OCI-LY7 (cell line): ENCODE data around the gene CRIM1. TPM values are rescaled to one million over a fixed set of nuclear protein-coding genes. Genes with fewer than 3 reads are reported as not detected.

Experiments
- BruUV-seq: library from RNA; stranded (reverse); fragments of 400-500 nt; replicated peaks from 2 replicates; lab custom pipeline; 2021; lab: Mats Ljungman, UMichigan
- CTCF ChIA-PET: fragments of 300-600 bp; sonication (Branson Sonifier 250); formaldehyde crosslinking; loops from one replicate; lab custom pipeline; 2022; ENCODE audit warnings: antibody characterized with exemption; ENCODE audit not compliant: unreplicated experiment; lab: Charles Lee
- POLR2A ChIA-PET: fragments of 300-600 bp; sonication (Branson Sonifier 250); formaldehyde crosslinking; loops from one replicate; lab custom pipeline; 2022; ENCODE audit warnings: antibody characterized with exemption; lab: Charles Lee
- DNase-seq: peaks from one replicate; pipeline ENCODE4 v3.0.0-alpha.2; 2015; ENCODE audit warnings: low spot score
- H2AFZ ChIP-seq: fragments of 200-600 bp; sonication (generic), shearing (Covaris generic); 2 replicates; pipeline ENCODE4 v1.6.1; 2014; ENCODE audit warnings: mild to moderate bottlenecking, antibody characterized with exemption, low read length, moderate library complexity
- H3K27ac ChIP-seq: fragments of 200-600 bp; sonication (generic); 2 replicates; pipeline ENCODE4 v1.5.1; 2014; ENCODE audit warnings: mixed run types, low read depth, mild to moderate bottlenecking, moderate library complexity, low read length, inconsistent platforms; ENCODE audit not compliant: poor library complexity, severe bottlenecking
- H3K36me3 ChIP-seq: fragments of 200-600 bp; sonication (generic); 2 replicates; pipeline ENCODE4 v1.6.1; 2014; ENCODE audit warnings: mild to moderate bottlenecking, antibody characterized with exemption, low read length, moderate library complexity, mixed read lengths; ENCODE audit not compliant: insufficient read depth
- H3K4me1 ChIP-seq: fragments of 200-600 bp; sonication (generic); 2 replicates; pipeline ENCODE4 v1.5.1; 2014; ENCODE audit warnings: mild to moderate bottlenecking, low read length; ENCODE audit not compliant: insufficient read depth, poor library complexity, severe bottlenecking
- H3K4me2 ChIP-seq: fragments of 200-600 bp; sonication (generic); 2 replicates; pipeline ENCODE4 v1.6.1; 2014; ENCODE audit warnings: mild to moderate bottlenecking, low read length
- H3K4me3 ChIP-seq: fragments of 200-600 bp; sonication (generic); 2 replicates; pipeline ENCODE4 v1.5.1; 2014; ENCODE audit warnings: mild to moderate bottlenecking, low read depth, low read length; ENCODE audit not compliant: poor library complexity, severe bottlenecking
- H3K79me2 ChIP-seq: fragments of 200-600 bp; sonication (generic); 2 replicates; pipeline ENCODE4 v1.6.1; 2016; ENCODE audit warnings: low read depth, mild to moderate bottlenecking, low read length, moderate library complexity, mixed read lengths; ENCODE audit not compliant: insufficient read depth
- H3K9me2 ChIP-seq: fragments of 200-600 bp; sonication (generic); 2 replicates; pipeline ENCODE4 v1.6.1; 2016; ENCODE audit warnings: mild to moderate bottlenecking, low read length, mixed read lengths; ENCODE audit not compliant: insufficient read depth
- H3K9me3 ChIP-seq: fragments of 200-600 bp; sonication (generic); 2 replicates; pipeline ENCODE4 v1.6.1; 2014; ENCODE audit warnings: mild to moderate bottlenecking, mixed run types, low read length, mixed read lengths
- H4K20me1 ChIP-seq: fragments of 200-600 bp; sonication (generic); 2 replicates; pipeline ENCODE4 v1.6.1; 2014; ENCODE audit warnings: mild to moderate bottlenecking, antibody characterized with exemption, low read length, moderate library complexity, mixed read lengths; ENCODE audit not compliant: insufficient read depth
- CTCF ChIP-seq: fragments of 200-600 bp; sonication (generic); conservative IDR thresholded peaks from 2 replicates; pipeline ENCODE4 v1.5.1; 2014; ENCODE audit warnings: mild to moderate bottlenecking, antibody characterized with exemption, low read length, moderate library complexity, mixed read lengths
- EZH2phosphoT487 ChIP-seq: fragments of 200-600 bp; sonication (generic); IDR thresholded peaks from 2 replicates; pipeline ENCODE4 v1.6.1; 2018; ENCODE audit warnings: low read depth, borderline replicate concordance, mild to moderate bottlenecking, mixed run types, antibody characterized with exemption, low read length, moderate library complexity, mixed read lengths
- intact Hi-C: fragments of 100-400 bp; cut with micrococcal nuclease; formaldehyde crosslinking; loops from one replicate; pipeline ENCODE4 v1.10.0; 2022; ENCODE audit not compliant: unreplicated experiment
- total RNA-seq, 2 experiments: library from RNA; depleted of rRNA in 1 of 2; stranded (reverse); fragments of >200 nt in 1 of 2; shearing (Covaris generic) in 1 of 2; gene quantifications; 2 replicates each; pipeline ENCODE4 v1.2.3, GENCODE V29; 2014 to 2022

Gene CRIM1
- total RNA-seq, 2 experiments from 2014 or later, result 37.0 to 47.4 TPM

- Histone ChIP-seq H4K20me1 (peaks cover 3% of the 10 kb centered on the region; the same call in 1 of the 2 replicates), H3K27ac (no peak overlapping the region), H3K4me3 (no peak overlapping the region), H3K4me1 (no peaks in the 10 kb centered on the region), H3K36me3 (no peaks in the 10 kb centered on the region), H3K9me3 (no peaks in the 10 kb centered on the region), H3K79me2 (no peaks in the 10 kb centered on the region), H3K9me2 (no peaks in the 10 kb centered on the region), H2AFZ (no peak overlapping the region), H3K4me2 (no peak overlapping the region)
- CTCF ChIA-PET, result no interaction called here
- BruUV-seq, result no TSS peak
- no peak for TF ChIP-seq EZH2phosphoT487
- TF ChIP-seq CTCF, result no peak
- DNase-seq, result no peak
- POLR2A ChIA-PET, result interaction anchor here (1.2 to 1.7 kb wide), 5 partner anchors 9 to 31 kb away, joined by 3 to 7 read pairs (median 4); no protein-coding TSS in a partner anchor
- intact Hi-C loops, result no loop called here
Observed at GRCh38 chr2:36395866-36396265, 40.3 kb downstream of the CRIM1 start.

- BruUV-seq, result no TSS peak
- no peaks in the 10 kb centered on the region for H3K36me3 ChIP-seq
- H3K4me2 ChIP-seq, result no peak overlapping the region
- no peak overlapping the region for H3K27ac ChIP-seq
- peaks cover 3% of the 10 kb centered on the region; the same call in 1 of the 2 replicates for H4K20me1 ChIP-seq
- H3K4me1 ChIP-seq, result no peaks in the 10 kb centered on the region
- ChIA-PET CTCF (no interaction called here), POLR2A (interaction anchor here (1.7 kb wide), 1 partner anchor 10 kb away, joined by 6 read pairs; no protein-coding TSS in a partner anchor)
- H3K9me3 ChIP-seq, result no peaks in the 10 kb centered on the region
- intact Hi-C loops, result no loop called here
- no peak for TF ChIP-seq EZH2phosphoT487
- no peaks in the 10 kb centered on the region for H3K9me2 ChIP-seq
- H3K79me2 ChIP-seq, result no peaks in the 10 kb centered on the region
- no peak overlapping the region for H2AFZ ChIP-seq
- no peak for DNase-seq
- no peak overlapping the region for H3K4me3 ChIP-seq
Observed at GRCh38 chr2:36396878-36397539, 41.4 kb downstream of the CRIM1 start.

- H3K9me3 ChIP-seq, result no peaks in the 10 kb centered on the region
- no peaks in the 10 kb centered on the region for H3K36me3 ChIP-seq
- H3K4me2 ChIP-seq, result no peak overlapping the region
- ChIA-PET POLR2A (interaction anchor here (0.6 kb wide), 1 partner anchor 564 kb away, joined by 4 read pairs; no protein-coding TSS in a partner anchor), CTCF (no interaction called here)
- H3K79me2 ChIP-seq, result no peaks in the 10 kb centered on the region
- no peaks in the 10 kb centered on the region for H3K9me2 ChIP-seq
- DNase-seq, result no peak
- intact Hi-C loops, result no loop called here
- no peak for TF ChIP-seq EZH2phosphoT487
- TF ChIP-seq CTCF, result no peak
- H4K20me1 ChIP-seq, result no peaks in the 10 kb centered on the region
- no TSS peak for BruUV-seq
- H2AFZ ChIP-seq, result no peak overlapping the region
- no peaks in the 10 kb centered on the region for H3K4me1 ChIP-seq
- no peak overlapping the region for H3K4me3 ChIP-seq
- no peak overlapping the region for H3K27ac ChIP-seq
Observed at GRCh38 chr2:36397728-36398413, 42.3 kb downstream of the CRIM1 start.
